ENCODE results near the gene CHADL. TPM values are rescaled to one million over a fixed set of nuclear protein-coding genes. Genes with fewer than 3 reads are reported as not detected.
"Not testable (repeated sequence)": the region's sequence is repeated elsewhere in the genome, so short reads cannot be mapped to it uniquely, and the experiment has no call there.

Gene CHADL
- polyA plus RNA-seq (ENCODE audit: insufficient read length in 12 of 12) = 1 to 10 TPM in 10 of 12 donors, not detected in 2; 2.6 to 5.4 (median 3.3) TPM
- long read RNA-seq, donor 1 = 0 reads
- long read RNA-seq, donor 2 = 0 reads
- long read RNA-seq, donor 3, partial matches to known transcripts = 0 of 1 reads
- long read RNA-seq, donor 3, other reads (novel, unspliced or antisense) = 0 of 1 reads
- long read RNA-seq, donor 4 = 0 reads
- long read RNA-seq, donor 5 = 0 reads
- long read RNA-seq, donor 6 = 0 reads
- long read RNA-seq, donor 7 = 0 reads
- long read RNA-seq, donor 8 = 0 reads
- long read RNA-seq, donor 9, partial matches to known transcripts = 0 of 1 reads
- long read RNA-seq, donor 9, other reads (novel, unspliced or antisense) = 0 of 1 reads
- long read RNA-seq, donor 10, partial matches to known transcripts = 0 of 1 reads
- long read RNA-seq, donor 10, other reads (novel, unspliced or antisense) = 0 of 1 reads
- long read RNA-seq, donor 11, partial matches to known transcripts = 0 of 1 reads
- long read RNA-seq, donor 11, other reads (novel, unspliced or antisense) = 0 of 1 reads

- DNase-seq = no peak
Measured at GRCh38 chr22:41240377-41241132, at the start of gene CHADL. Gene CHADL, minus strand, starts transcription at chr22:41240931. Its CDS starts 50 bp downstream, at chr22:41240881.

GRCh38 chr22:41289671-41290070 lies 48.9 kb upstream of the CHADL start:
- no peak for DNase-seq

- no peak for DNase-seq
Measured at GRCh38 chr22:41288245-41288946, 47.7 kb upstream of the CHADL start.

DNA sequence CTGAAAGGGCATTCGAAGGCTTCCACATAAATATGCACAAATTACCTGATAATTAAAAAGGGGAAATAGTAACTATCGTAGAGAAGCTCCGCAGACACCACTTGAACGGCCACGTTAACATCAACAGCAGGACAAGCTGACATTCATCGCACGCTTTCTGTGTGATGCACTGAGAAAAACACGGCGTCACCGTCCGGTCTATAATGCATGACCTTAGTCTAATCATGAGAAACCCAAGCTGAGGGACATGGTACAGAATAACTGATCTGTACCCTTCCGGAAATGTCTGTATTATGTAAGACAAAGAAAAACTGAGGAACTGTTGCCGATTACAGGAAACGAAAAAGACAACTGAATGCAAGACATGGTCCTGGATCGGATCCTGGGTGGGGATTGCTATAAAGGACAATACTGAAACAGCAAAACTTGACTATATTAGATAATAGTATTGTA lies 45.9 kb upstream of the CHADL start:
- no peak for DNase-seq

GRCh38 chr22:41285820-41286638 lies 45.3 kb upstream of the CHADL start, which contains the start of gene RANGAP1:
Gene RANGAP1, minus strand, starts transcription at chr22:41286187. Its CDS starts 5,143 bp downstream, at chr22:41281044.
- peak; percentile 99 for DNase-seq

DNA sequence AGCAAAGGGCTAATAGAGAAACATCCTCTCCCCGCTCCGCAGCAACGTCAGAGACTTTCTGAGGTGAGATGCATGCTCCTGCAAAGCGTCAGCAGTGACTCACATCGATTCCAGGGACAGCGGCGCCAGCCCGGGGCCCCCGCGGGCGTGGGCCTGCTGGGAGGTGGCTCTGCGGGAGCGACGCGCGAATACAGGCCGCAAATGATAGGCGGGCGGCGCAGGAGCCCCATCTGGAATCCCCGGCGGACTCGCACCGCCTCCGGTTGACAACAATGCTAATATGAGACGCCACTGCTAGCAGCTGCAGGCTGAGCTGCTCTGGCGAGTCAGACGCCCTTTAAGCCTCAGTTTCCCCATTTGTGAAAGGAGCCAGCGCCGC lies 44.7 kb upstream of the CHADL start:
- DNase-seq = peak; percentile 11

DNA sequence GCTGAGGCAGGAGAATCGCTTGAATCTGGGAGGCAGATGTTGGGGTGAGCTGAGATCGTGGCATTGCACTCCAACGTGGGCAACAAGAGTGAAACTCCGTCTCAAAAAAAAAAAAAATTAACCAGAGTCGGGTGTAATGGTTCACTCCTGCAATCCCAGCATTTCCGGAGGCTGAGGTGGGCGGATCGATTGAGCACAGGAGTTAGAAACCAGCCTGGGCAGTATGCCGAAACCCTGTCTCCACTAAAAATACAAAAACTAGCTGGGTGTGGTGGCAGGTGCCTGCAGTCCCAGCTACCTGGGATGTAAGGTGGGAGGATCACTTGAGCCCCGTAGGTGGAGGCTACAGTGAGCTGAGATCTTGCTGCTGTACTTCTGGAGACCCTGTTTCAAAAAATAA lies 43.7 kb upstream of the CHADL start:
- no peak for DNase-seq

DNA sequence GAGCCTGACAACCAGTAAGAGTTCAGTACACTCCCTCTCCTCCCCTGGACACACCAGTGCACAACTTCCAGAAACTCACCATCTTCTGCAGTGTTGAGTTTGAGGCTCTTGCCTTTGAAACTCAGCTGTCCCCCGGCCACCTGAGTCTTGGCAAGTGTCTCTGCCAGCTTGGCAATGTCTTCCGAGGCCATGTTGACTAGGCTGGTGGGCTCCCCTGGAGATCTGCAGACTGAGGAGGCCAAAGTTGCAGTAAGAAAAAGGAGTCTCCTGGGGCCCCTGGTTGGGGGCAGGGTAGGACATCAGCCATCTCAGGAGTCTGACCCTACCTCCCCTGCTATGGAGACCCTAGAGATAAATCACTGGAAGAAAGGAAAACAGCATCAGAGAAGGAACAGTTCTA lies 40.1 kb upstream of the CHADL start:
- DNase-seq = no peak

GRCh38 chr22:41280065-41280464 lies 39.3 kb upstream of the CHADL start:
- no peak for DNase-seq

DNA sequence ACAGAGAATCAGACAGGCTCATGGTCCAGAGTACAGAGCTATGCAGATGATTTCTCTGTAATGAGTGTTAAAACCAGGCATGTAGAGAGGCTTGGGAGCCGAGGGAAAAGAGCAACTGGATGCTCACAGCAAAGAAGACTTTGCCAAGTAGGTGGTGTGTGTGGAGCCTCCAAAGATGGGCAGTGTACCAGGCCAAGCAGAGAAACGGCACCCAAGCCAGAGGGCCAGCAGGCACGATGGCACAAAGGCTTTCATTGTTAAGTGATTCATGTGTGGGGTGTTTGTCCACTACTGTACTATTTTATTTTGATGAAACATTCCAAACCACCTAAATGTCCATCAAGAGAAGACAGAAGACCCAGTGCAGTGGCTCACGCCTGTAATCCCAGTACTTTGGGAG lies 34.1 kb upstream of the CHADL start:
- DNase-seq = no peak

DNA sequence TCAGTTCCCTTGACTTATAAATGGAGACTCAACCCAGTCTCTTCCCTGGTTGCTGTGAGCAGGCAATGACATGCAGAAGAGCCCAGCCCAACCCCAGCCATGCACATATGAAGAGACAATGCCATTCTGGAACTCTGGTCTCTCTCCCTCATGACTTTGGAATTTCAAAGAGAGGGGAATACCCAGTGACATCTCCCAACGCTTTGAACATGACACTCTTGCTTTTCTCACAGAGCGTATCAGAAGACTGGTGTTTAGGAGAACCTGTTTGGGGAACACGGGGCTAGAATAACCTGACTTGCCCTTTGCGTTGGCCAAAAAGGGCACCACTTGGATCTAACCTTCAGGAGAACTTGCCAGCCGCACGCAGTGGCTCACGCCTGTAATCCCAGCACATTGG lies 32.4 kb upstream of the CHADL start:
- DNase-seq = no peak

- no peak for DNase-seq
Measured at GRCh38 chr22:41271787-41272186, 31.1 kb upstream of the CHADL start.

DNA sequence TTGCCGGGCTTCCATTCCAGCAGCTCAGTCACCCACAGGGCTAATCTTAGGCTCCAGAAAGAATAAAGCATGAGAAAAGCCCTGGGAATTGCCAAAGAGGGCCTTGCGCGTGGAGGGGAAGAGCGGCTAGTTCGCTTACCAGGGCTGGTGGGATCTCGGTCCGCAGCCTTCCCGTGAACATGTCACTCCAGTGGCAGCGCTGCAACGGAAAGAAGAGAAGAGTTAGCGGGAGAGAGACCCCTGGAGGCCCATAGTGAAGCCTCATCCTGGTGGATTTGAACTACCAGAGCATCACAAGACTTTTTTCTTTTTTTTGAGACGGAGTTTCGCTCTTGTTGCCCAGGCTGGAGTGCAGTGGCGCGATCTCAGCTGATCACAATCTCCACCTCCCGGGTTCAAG lies 27.2 kb upstream of the CHADL start:
- DNase-seq = no peak

- DNase-seq = no peak
Measured at GRCh38 chr22:41264408-41264941, 23.7 kb upstream of the CHADL start.

- no peak for DNase-seq
Measured at GRCh38 chr22:41263704-41264103, 23.0 kb upstream of the CHADL start.

GRCh38 chr22:41262250-41262765 lies 21.6 kb upstream of the CHADL start:
- no peak for DNase-seq

DNA sequence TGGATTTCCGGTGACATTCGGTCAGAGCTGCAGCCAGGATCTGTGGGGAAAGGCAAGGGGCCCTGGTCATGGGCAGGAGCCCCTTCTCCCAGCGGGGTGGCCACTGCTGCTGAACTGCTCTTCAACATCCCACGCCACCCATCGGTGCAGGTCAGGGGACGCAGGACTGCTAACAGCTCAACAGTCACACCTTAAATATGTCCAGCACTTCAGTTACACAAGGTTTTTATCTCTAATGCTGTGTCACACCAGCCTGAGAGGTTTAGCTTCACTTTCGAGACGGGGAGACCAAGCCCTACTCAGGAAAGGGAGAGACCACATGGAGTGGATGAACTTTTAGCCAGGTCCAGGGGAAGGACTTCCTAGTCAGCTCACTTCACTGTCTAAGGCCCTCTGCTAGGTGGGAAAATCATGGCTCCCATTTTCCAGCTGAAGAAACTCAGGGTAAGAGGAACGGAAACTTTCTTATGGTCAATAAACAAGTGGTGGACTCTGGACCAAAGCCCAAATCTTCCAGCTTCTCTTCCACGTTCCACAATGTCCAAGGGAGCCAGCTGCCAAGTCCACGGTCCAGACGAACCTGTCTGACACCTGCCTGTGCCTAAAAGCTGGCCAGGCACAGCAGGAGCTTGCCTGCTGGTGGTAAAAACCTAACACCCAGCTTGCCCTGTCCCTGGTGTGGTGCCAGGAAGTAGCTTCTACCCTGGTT lies 21.0 kb upstream of the CHADL start:
- no peak for DNase-seq

DNA sequence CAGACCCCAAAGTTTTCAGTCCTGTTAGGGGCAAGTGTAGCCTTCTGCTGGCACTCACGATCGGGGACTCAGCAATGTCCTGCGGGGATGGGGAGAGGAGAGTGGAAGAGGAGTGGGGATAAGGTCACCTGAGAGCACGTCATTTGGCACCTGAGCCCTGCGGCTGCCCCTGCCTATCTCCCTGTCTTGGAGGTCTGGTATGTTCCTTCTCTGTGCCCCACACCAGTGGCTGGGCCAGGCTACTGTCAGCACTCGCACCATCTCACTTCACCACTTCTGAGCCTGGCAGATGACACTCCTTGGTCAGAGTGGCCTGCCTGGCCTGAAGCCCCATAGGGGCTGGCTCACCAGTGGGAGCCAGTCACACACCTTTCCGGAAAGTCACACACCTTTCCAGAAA lies 20.1 kb upstream of the CHADL start:
- DNase-seq = no peak

- DNase-seq = not testable (repeated sequence)
Measured at GRCh38 chr22:41259756-41260155, 19.0 kb upstream of the CHADL start.

DNA sequence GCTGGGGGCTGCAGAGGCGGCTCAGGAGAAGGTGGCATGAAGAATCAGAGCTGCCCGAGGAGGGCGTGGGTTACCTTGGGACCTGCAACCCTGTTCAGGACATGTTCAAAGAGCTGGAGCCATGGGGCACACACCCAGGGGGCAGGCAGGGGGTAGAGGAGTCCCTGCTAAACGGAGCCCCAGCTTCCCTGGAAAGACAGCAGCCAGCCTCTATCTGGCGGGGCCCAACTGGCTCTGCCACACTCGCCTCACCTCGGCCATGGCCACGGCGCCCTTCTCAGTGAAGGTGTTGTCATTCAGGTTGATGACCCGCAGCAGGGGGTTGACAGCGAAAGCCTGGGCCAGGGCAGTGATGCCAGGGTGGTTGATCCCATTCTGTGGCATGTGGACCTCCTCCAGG lies 17.0 kb upstream of the CHADL start:
- DNase-seq = no peak
